Lower leg skin (tissue), 3 donors: ENCODE data around the gene DRD3.

Experiments used
- CTCF ChIP-seq, 3 donors: fragments of 450-650 bp; IDR thresholded peaks; one replicate each; pipeline ENCODE4 v1.5.1; 2016; ENCODE audit warnings: antibody characterized with exemption in 3 of 3, mild to moderate bottlenecking in 3 of 3, moderate library complexity in 2 of 3
- POLR2A ChIP-seq, 2 donors: fragments of 450-650 bp; IDR thresholded peaks; one replicate each; pipeline ENCODE4 v1.6.1; 2016 to 2017; ENCODE audit warnings: antibody characterized with exemption in 2 of 2, mild to moderate bottlenecking in 1 of 2, moderate library complexity in 1 of 2

- TF ChIP-seq CTCF (IDR thresholded peaks at IDR 0.05): no peak
- TF ChIP-seq POLR2A (IDR thresholded peaks at IDR 0.05): no peak
These were observed 7.6 kb upstream of the DRD3 start for GRCh38 chr3:114186501-114186900.
